Activated T-cell treated with anti-CD3 and anti-CD28 coated beads for 4 hours (primary cell): Measurements from ENCODE around the gene RHD.
A peak's percentile ranks its signal among the peaks of the same experiment; 100 is the strongest.
"Not testable (repeated sequence)": the region's sequence is repeated elsewhere in the genome, so short reads cannot be mapped to it uniquely, and the experiment has no call there.

ENCODE experiments used
- DNase-seq: peaks from one replicate; pipeline ENCODE4 v3.0.0-alpha.2; 2020

The RHD gene

GRCh38 chr1:25309486-25309885 is 37.2 kb downstream of the RHD start:
- DNase-seq, result not testable (repeated sequence)

GRCh38 chr1:25312806-25313470 is 40.6 kb downstream of the RHD start:
- DNase-seq, result not testable (repeated sequence)

- DNase-seq, result not testable (repeated sequence)
Measured at GRCh38 chr1:25320314-25320938, 48.1 kb downstream of the RHD start.

GRCh38 chr1:25322127-25322526 is 49.8 kb downstream of the RHD start:
- DNase-seq, result not testable (repeated sequence)

GRCh38 chr1:25324407-25324806 is 52.1 kb downstream of the RHD start:
- not testable (repeated sequence) for DNase-seq

- DNase-seq, result not testable (repeated sequence)
Measured at GRCh38 chr1:25327864-25328790, 55.8 kb downstream of the RHD start.

GRCh38 chr1:25328791-25329185 is 56.5 kb downstream of the RHD start:
- DNase-seq, result not testable (repeated sequence)

- not testable (repeated sequence) for DNase-seq
Measured at GRCh38 chr1:25329336-25329735, 57.0 kb downstream of the RHD start.

GRCh38 chr1:25329950-25330349 is 57.6 kb downstream of the RHD start:
- DNase-seq, result not testable (repeated sequence)

GRCh38 chr1:25336922-25337354 is 64.6 kb downstream of the RHD start:
- peak; percentile 11 for DNase-seq

- DNase-seq, result not testable (repeated sequence)
Measured at GRCh38 chr1:25337483-25338187, 65.3 kb downstream of the RHD start.

- peak; percentile 86 for DNase-seq
Measured at GRCh38 chr1:25338188-25338981, 66.1 kb downstream of the RHD start, which contains the start of gene TMEM50A. TMEM50A (plus strand) TSS chr1:25338334; CDS start chr1:25340487, 2,153 bp downstream.

GRCh38 chr1:25338986-25339385 is 66.7 kb downstream of the RHD start:
- DNase-seq, result no peak

GRCh38 chr1:25341746-25342145 is 69.4 kb downstream of the RHD start:
- no peak for DNase-seq

GRCh38 chr1:25342846-25343245 is 70.5 kb downstream of the RHD start:
- no peak for DNase-seq

GRCh38 chr1:25343872-25344271 is 71.6 kb downstream of the RHD start:
- no peak for DNase-seq

GRCh38 chr1:25347556-25347955 is 75.2 kb downstream of the RHD start:
- DNase-seq, result no peak

GRCh38 chr1:25349606-25350005 is 77.3 kb downstream of the RHD start:
- no peak for DNase-seq

- DNase-seq, result no peak
Measured at GRCh38 chr1:25355841-25356395, 83.6 kb downstream of the RHD start.

- no peak for DNase-seq
Measured at GRCh38 chr1:25356441-25356840, 84.1 kb downstream of the RHD start.

GRCh38 chr1:25356848-25357247 is 84.5 kb downstream of the RHD start:
- no peak for DNase-seq
